HFF-Myc (cell line): Measurements from ENCODE around the gene INSIG2.

Source experiments
- DNase-seq: peaks from one replicate; pipeline ENCODE4 v3.0.0-alpha.2; 2011; ENCODE audit warnings: low read depth; ENCODE audit errors: extremely low read depth
- H3K4me3 ChIP-seq: replicated peaks from 2 replicates; pipeline ENCODE4 v1.5.1; 2011; ENCODE audit warnings: low read depth, mild to moderate bottlenecking, control low read depth, low read length
- TF ChIP-seq, protein P1 (sequence below): IDR thresholded peaks from 2 replicates; pipeline ENCODE4 v1.5.1; 2012; ENCODE audit warnings: mild to moderate bottlenecking, low read depth, low read length, control low read depth; ENCODE audit errors: missing control alignments

The INSIG2 gene

DNA sequence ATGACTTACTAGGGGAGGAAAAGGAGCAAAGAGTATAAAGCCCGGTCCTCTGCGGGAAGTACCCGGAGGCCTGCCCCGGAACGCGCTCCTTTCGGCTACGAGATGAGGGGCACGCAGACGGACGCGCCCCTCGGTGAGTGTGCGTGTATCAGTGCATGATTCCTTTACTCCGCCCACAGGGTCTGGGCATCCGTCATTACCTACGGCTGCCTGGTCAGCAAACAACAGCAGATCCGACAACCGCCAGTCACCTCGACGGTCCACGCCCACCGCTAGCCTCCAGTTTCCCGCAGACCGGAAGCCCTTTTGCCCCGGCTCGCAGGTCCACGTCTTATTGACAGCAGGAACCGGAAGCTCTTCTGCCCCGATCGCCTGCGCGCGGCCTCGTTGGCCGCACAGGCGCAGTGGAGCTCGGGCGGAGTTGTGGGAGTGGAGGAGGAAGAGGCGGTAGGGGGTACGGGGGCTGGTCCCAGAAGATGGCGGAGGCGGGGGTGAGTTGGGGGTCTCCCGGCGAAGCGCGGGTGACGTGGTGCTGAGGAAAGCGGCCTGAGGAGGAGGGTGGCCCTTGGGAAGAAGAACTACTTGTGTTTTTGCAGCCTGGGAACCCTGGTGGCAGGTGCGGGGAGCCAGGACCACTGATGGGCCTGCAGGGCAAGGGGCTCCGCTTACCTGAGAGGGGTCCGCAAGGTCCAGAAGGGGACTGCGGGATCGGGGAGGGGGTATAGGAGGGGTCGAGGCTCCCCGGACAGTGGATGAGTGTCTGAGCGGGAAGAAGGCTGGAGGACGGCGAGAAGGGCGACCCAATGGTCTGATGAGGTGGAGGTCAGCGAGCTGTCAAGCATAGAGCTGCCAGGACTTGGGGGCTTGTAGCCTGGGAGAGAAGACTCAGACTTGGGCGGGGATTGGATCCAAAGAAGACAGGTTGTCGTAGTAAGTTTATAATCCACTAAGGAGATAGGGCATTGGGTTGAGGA is at the start of gene INSIG2:
Gene INSIG2, plus strand, starts transcription at position 421 of the 974 bp plus-strand sequence. CDS start 8,086 bp downstream, outside the sequence.
- H3K4me3 ChIP-seq: peak within 1 kb of the TSS; percentile 83
- DNase-seq: peak; percentile 86
- TF ChIP-seq, protein P1, sequence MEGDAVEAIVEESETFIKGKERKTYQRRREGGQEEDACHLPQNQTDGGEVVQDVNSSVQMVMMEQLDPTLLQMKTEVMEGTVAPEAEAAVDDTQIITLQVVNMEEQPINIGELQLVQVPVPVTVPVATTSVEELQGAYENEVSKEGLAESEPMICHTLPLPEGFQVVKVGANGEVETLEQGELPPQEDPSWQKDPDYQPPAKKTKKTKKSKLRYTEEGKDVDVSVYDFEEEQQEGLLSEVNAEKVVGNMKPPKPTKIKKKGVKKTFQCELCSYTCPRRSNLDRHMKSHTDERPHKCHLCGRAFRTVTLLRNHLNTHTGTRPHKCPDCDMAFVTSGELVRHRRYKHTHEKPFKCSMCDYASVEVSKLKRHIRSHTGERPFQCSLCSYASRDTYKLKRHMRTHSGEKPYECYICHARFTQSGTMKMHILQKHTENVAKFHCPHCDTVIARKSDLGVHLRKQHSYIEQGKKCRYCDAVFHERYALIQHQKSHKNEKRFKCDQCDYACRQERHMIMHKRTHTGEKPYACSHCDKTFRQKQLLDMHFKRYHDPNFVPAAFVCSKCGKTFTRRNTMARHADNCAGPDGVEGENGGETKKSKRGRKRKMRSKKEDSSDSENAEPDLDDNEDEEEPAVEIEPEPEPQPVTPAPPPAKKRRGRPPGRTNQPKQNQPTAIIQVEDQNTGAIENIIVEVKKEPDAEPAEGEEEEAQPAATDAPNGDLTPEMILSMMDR: no peak

DNA sequence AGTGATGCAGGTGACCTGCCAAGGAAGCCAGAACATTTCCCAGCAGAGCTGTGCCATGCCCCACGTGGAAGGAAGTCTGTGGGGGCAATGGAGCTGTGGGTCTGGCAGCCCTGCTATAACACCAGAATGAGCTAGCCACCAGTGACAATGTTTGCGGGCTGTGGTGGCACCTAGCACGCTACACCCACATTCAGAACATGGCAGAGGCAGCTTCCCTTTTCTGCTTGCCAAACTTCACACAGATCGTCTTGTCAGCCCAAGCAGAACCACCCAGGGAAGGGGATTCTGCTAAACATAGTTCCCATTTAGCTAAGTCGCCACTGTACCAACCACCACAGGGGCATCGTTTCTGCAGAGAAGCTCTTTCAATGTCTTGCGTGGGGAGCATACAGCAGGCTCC is 47.4 kb upstream of the INSIG2 start:
- no peak overlapping the region for H3K4me3 ChIP-seq
- TF ChIP-seq, protein P1: no peak
- no peak for DNase-seq

DNA sequence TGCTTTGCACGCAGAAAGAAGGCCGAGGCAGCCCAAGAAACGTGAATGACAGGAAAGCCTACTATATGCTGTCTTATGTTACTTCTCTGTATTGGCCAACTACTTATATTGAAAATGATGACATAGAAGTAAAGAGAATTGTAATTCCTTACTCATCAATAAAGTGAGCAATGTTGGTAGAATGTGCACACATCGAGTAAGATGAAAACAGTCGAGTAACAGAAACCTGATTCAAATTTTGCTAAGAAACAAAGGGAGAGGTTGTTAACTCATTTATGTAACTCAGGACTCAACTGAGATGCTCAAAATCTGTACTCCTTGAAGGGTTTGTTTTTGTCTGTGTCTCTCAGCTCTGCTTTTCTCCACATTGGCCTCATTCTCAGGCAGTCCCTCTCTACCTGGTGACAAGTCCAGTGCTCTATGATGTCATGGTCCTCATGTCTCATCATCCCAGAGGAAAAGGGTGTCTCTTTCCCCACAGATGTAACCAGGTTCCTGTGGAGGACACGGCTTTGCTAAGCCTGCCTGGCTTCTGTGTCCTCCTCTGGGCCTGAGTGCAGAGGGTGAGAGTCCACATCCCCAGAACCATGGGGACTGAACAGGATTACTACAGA is 44.1 kb upstream of the INSIG2 start:
- TF ChIP-seq, protein P1: no peak
- no peak overlapping the region for H3K4me3 ChIP-seq
- no peak for DNase-seq

DNA sequence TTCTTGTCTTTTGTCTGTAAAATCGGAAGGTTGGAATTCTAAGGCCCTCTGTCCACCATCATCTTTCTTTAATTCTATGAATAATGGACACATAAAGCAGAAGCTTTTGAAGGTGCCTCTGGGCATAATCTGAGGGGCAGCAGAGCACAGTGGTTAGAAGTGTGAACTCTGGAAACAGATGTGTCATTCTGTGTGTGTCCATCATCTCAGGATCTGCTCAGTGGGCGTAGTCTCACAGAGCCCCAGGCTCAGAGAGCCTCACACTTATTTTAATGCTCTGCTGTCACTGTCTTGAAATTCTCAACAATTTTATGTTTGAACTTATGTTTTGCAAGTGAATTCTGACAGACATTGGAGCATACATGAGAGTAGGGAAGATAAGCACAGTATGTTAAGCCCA is 43.4 kb upstream of the INSIG2 start:
- no peak for DNase-seq
- TF ChIP-seq, protein P1: no peak
- H3K4me3 ChIP-seq: no peak overlapping the region

DNA sequence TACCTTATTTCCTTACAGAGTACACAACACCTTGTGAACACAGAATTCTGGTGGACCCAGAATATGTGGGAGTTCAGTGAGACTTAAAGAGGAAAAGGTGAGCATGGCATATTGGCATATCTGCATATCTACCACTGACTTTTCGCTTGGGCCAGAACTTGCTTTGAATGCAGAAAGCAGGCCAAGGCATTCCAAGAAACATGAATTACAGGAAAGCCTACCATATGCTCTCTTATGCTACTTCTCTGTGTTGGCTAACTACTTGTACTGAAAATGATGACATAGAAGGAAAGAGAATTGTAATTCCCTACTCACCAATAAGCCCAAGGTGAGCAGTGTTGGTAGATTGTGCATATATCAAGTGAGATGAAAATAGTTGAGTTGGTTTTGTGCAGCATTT is 43.0 kb upstream of the INSIG2 start:
- H3K4me3 ChIP-seq: no peak overlapping the region
- TF ChIP-seq, protein P1: no peak
- no peak for DNase-seq

DNA sequence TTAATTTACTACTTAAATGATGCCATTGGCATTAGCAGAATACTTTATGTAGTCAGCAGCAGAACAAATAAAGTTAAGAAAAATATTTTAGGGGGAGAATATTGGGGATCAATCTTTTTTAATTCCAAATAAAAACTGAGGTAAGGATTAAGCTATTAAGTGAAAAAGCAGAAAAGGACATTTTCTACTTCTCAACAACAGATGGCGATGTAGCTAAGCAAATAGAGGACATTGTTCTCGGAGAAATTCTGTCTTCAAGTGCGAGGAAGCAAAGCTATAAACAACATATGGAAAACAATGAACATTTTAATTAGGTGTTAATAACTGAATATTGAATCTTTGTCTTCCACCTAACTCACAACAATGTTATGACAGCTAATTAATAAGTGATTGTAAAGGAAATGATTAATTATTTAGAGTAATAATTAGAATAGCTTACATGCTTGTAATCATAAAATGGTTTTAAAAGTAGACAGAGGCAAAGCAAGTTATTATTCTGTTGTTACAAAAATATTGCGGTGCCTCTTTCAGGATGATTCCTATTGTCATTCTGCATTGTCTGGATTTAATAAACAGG is 41.5 kb upstream of the INSIG2 start:
- TF ChIP-seq, protein P1: peak; percentile 33

More for the DNA sequence above, 41.5 kb upstream of the INSIG2 start:
- no peak overlapping the region for H3K4me3 ChIP-seq
- DNase-seq: peak; percentile 10
